Measurements from ENCODE around the gene ZBTB40. TPM values are rescaled to one million over a fixed set of nuclear protein-coding genes. Genes with fewer than 3 reads are reported as not detected.

The ZBTB40 gene
- total RNA-seq, 1 experiment from 2014 or later = 16.3 TPM

GRCh38 chr1:22473952-22474351, 22.3 kb downstream of the ZBTB40 start:
- no peak for TF ChIP-seq CTCF (conservative IDR thresholded peaks at IDR 0.05)
- Histone ChIP-seq H2AFZ (ENCODE audit: low read length) (no peak overlapping the region), H3K56ac (ENCODE audit: insufficient read length, low read depth, low read length) (no peak overlapping the region), H3K23ac (ENCODE audit: insufficient read length, low read depth, low read length) (no peak overlapping the region), H2BK12ac (ENCODE audit: insufficient read length, low read depth, low read length) (no peak overlapping the region), H3T11ph (ENCODE audit: low read length) (no peak overlapping the region), H3K4ac (ENCODE audit: low read depth, low read length) (no peak overlapping the region), H2BK5ac (ENCODE audit: insufficient read length, low read length) (no peak overlapping the region), H3K79me1 (ENCODE audit: insufficient read depth, low read depth, low read length, poor library complexity, severe bottlenecking) (peaks cover 2% of the 10 kb centered on the region), H3K4me1 (ENCODE audit: insufficient read depth, low read length) (no peaks in the 10 kb centered on the region), H2BK120ac (ENCODE audit: low read depth, low read length, poor library complexity, severe bottlenecking) (no peak overlapping the region), H2AK5ac (ENCODE audit: insufficient read length, low read length) (no peak overlapping the region), H3K79me2 (ENCODE audit: insufficient read depth, low read length) (no peaks in the 10 kb centered on the region), H4K20me1 (ENCODE audit: control insufficient read depth, insufficient read depth, insufficient read length) (no peaks in the 10 kb centered on the region), H3K9me3 (ENCODE audit: control insufficient read depth, low read depth, low read length) (no peaks in the 10 kb centered on the region), H4K8ac (replicated peaks; ENCODE audit: insufficient read length, low read depth, low read length) (no peak overlapping the region), H3K27me3 (ENCODE audit: insufficient read depth, low read length) (no peaks in the 10 kb centered on the region), H3K23me2 (ENCODE audit: insufficient read length, low read depth, low read length, poor library complexity, severe bottlenecking) (no peaks in the 10 kb centered on the region), H3K4me2 (ENCODE audit: insufficient read depth, insufficient read length, low read length) (no peak overlapping the region), H3K27ac (ENCODE audit: insufficient read length, low read depth, low read length) (no peak overlapping the region), H3K18ac (ENCODE audit: insufficient read length, low read depth, low read length) (no peak overlapping the region), H4K91ac (ENCODE audit: insufficient read length, low read depth, low read length) (no peak overlapping the region), H3K14ac (ENCODE audit: insufficient read depth, low read length) (no peak overlapping the region), H3K9ac (ENCODE audit: extremely low read depth, insufficient read length, low read length) (no peak overlapping the region), H4K5ac (ENCODE audit: insufficient read length, low read depth, low read length) (no peak overlapping the region), H2BK15ac (ENCODE audit: low read depth, low read length) (no peak overlapping the region), H2BK20ac (ENCODE audit: low read depth, low read length, poor library complexity, severe bottlenecking) (no peak overlapping the region)
- Mint-ChIP-seq H3K36me3 (ENCODE audit: insufficient read depth in 1 of 3, low read depth in 3 of 3) (0 out of 7 replicates have a peak, but pooled peaks cover 0 to under 1% (median 0%) of the 10 kb centered on the region in 3 experiments), H3K9me3 (no peaks in the 10 kb centered on the region; a peak in 1 of 5 replicates), H3K4me3 (no peak overlapping the region), H3K4me1 (peaks cover 0 to 6% of the 10 kb centered on the region in 2 experiments; a peak in 1 of 4 replicates), H3K27me3 (ENCODE audit: low read depth) (no peaks in the 10 kb centered on the region), H3K27ac (no peak overlapping the region)
- DNase-seq = no peak
- WGBS (ENCODE audit: extremely low coverage, insufficient read length, low lambda C conversion rate) = no CpG with 5 or more reads among the region's 4 CpGs
